BLaER1 treated with 17β-estradiol and CSF1 and Interleukin-3, amounts not matched to agents 10 nM and 100 nM (cell line): ENCODE measurements around the gene G3BP1.

Source experiments
- H3K27ac ChIP-seq, 11 experiments: shearing (Covaris generic); formaldehyde crosslinking; 2 replicates each; pipeline ENCODE4 v1.8.1; 2022
- H3K27me3 ChIP-seq, 11 experiments: shearing (Covaris generic); formaldehyde crosslinking; 2 replicates each; pipeline ENCODE4 v1.8.1; 2022
- H3K36me3 ChIP-seq, 11 experiments: shearing (Covaris generic); formaldehyde crosslinking; 2 replicates each; pipeline ENCODE4 v1.8.1; 2022
- H3K4me1 ChIP-seq, 10 experiments: shearing (Covaris generic); formaldehyde crosslinking; 2 replicates each; pipeline ENCODE4 v1.8.1; 2022
- H3K4me2 ChIP-seq, 11 experiments: shearing (Covaris generic); formaldehyde crosslinking; 2 replicates each; pipeline ENCODE4 v1.8.1; 2022
- H3K4me3 ChIP-seq, 10 experiments: shearing (Covaris generic); formaldehyde crosslinking; 2 replicates each; pipeline ENCODE4 v1.8.1; 2022
- H3K9ac ChIP-seq, 11 experiments: shearing (Covaris generic); formaldehyde crosslinking; 2 replicates each; pipeline ENCODE4 v1.8.1; 2022
- H3K9me3 ChIP-seq, 11 experiments: shearing (Covaris generic); formaldehyde crosslinking; replicated peaks in 1 of 11; 2 replicates each; pipeline ENCODE4 v1.8.1; 2022
- H4K20me1 ChIP-seq, 11 experiments: shearing (Covaris generic); formaldehyde crosslinking; 2 replicates each; pipeline ENCODE4 v1.8.1; 2022
- Cebpa-rat ChIP-seq, 11 experiments: shearing (Covaris generic); IDR thresholded peaks; 2 replicates each; pipeline ENCODE4 v1.8.1; 2022

Gene G3BP1

DNA sequence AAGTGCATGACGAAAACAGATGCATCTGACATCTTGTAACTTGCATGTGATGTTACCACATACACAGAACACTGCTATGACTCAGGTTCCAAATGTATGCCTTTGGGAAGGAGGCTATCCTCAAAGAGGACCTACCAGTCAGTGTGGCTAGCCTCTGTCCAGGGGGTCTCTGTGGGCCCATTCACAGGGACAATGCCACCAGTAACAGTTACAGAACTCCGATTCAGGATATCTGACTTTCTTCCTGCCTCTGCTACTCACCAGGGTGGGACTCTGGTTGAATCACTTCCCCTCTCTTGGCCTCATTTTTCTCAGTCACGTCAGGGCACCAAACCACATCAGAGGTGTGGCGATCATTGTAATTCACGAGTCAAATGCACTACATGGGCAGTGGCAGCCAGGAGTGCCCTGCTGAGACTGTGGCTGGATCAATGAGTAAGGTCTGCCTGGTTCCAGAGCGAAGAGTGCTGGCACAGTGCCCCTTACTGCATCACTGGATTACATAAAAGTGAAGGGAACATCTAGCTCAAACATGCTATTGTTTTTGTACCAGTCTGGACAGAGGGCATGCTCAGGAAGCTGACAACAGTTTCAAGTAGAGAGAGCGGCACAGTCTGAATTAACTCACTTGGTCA lies 26.6 kb upstream of the G3BP1 start:
- Histone ChIP-seq H3K4me2 (peak overlapping the region; percentile 58 to 90 (median 75)), H3K4me3 (no peak overlapping the region; a peak in 1 of 20 replicates), H3K9me3 (no peaks in the 10 kb centered on the region), H3K27ac (peak overlapping the region; percentile 1 to 60 (median 53); a peak in 21 of 22 replicates), H4K20me1 (peaks cover 0 to 72% (median 28%) of the 10 kb centered on the region in 11 experiments; a peak in 14 of 22 replicates), H3K27me3 (no peaks in the 10 kb centered on the region), H3K4me1 (peaks cover 26 to 76% (median 37%) of the 10 kb centered on the region in 10 experiments), H3K9ac (peak overlapping the region in 9 of 11 experiments; percentile 8 to 43 (median 29); a peak in 11 of 22 replicates), H3K36me3 (peaks cover 35 to 85% (median 59%) of the 10 kb centered on the region in 11 experiments; a peak in 21 of 22 replicates)
- TF ChIP-seq Cebpa-rat (IDR thresholded peaks at IDR 0.05), result no peak

DNA sequence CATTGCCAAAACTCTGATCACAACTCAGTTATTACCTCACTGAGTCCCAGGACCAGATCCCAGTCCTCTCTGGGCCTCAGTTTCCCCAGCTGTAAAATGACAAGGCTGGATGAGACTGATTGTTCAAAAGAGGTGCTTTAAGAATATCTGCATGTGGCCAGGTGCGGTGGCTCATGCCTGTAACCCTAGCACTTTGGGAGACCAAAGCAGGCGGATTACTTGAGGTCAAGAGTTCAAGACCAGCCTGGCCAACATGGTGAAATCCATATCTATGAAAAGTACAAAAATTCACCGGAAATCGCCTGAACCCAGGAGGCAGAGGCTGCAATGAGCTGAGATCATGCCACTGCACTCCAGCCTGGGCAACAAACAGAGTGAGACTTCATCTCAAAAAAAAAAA lies 21.6 kb upstream of the G3BP1 start:
- Histone ChIP-seq H4K20me1 (peaks cover 0 to 79% (median 30%) of the 10 kb centered on the region in 11 experiments; a peak in 14 of 22 replicates), H3K4me1 (peaks cover 17 to 100% (median 24%) of the 10 kb centered on the region in 10 experiments), H3K36me3 (peaks cover 40 to 94% (median 60%) of the 10 kb centered on the region in 11 experiments), H3K4me3 (no peak overlapping the region), H3K9me3 (no peaks in the 10 kb centered on the region), H3K27ac (peak overlapping the region in 3 of 11 experiments; percentile 40 to 84 (median 70); a peak in 6 of 22 replicates), H3K4me2 (peak overlapping the region in 2 of 11 experiments; percentile 66 to 90; a peak in 5 of 22 replicates), H3K9ac (peak overlapping the region in 3 of 11 experiments; percentile 28 to 77 (median 60); a peak in 5 of 22 replicates), H3K27me3 (no peaks in the 10 kb centered on the region)
- TF ChIP-seq Cebpa-rat (IDR thresholded peaks at IDR 0.05), result no peak

DNA sequence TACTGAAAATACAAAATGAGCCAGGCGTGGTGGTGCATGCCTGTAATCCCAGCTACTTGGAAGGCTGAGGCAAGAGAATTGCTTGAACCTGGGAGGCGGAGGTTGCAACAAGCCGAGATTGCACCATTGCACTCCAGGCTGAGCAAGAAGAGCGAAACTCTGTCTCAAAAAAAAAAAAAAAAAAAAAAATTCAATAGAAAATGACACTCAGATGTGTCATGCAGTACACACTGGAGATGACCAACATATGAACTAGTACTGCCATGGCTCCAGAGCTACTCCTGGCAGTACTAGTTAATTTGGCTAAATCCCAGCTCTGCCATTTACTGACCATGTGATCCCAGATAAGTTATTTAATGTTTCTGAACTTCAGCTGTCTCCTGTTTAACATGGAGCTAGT lies 20.7 kb upstream of the G3BP1 start:
- peaks cover 4 to 71% (median 26%) of the 10 kb centered on the region in 11 experiments; a peak in 14 of 22 replicates for H4K20me1 ChIP-seq
- no peak for TF ChIP-seq Cebpa-rat (IDR thresholded peaks at IDR 0.05)
- peaks cover 35 to 90% (median 54%) of the 10 kb centered on the region in 11 experiments for H3K36me3 ChIP-seq
- no peak overlapping the region; a peak in 1 of 22 replicates for H3K27ac ChIP-seq
- peak overlapping the region in 1 of 11 experiments; percentile 90; a peak in 2 of 22 replicates for H3K4me2 ChIP-seq
- peaks cover 11 to 100% (median 20%) of the 10 kb centered on the region in 10 experiments for H3K4me1 ChIP-seq
- H3K27me3 ChIP-seq, result no peaks in the 10 kb centered on the region
- H3K4me3 ChIP-seq, result no peak overlapping the region
- H3K9me3 ChIP-seq, result no peaks in the 10 kb centered on the region
- H3K9ac ChIP-seq, result no peak overlapping the region

DNA sequence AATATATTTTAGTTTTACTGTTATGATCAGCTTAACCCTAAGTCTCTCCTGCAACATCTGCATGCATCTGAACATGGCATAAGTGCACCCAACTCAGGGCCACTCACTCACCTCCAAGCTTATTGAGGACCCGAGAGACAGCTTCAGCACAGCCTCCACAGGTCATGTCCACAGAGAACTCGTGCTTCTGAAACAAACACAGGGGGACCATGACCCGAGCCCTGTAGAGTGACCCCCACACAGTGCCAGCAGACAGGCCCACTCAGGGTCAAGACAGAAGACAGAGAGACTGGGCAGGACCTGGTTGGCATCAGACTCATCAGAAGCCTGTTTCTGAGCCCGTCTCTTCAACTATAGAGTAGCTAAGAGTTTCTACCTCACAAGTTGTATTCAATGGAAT lies 20.2 kb upstream of the G3BP1 start:
- Histone ChIP-seq H3K4me2 (no peak overlapping the region), H4K20me1 (peaks cover 4 to 66% (median 21%) of the 10 kb centered on the region in 11 experiments; a peak in 13 of 22 replicates), H3K9me3 (no peaks in the 10 kb centered on the region), H3K9ac (no peak overlapping the region), H3K27ac (no peak overlapping the region), H3K36me3 (peaks cover 32 to 85% (median 51%) of the 10 kb centered on the region in 11 experiments), H3K4me3 (no peak overlapping the region), H3K27me3 (no peaks in the 10 kb centered on the region), H3K4me1 (peaks cover 11 to 100% (median 20%) of the 10 kb centered on the region in 10 experiments)
- no peak for TF ChIP-seq Cebpa-rat (IDR thresholded peaks at IDR 0.05)

DNA sequence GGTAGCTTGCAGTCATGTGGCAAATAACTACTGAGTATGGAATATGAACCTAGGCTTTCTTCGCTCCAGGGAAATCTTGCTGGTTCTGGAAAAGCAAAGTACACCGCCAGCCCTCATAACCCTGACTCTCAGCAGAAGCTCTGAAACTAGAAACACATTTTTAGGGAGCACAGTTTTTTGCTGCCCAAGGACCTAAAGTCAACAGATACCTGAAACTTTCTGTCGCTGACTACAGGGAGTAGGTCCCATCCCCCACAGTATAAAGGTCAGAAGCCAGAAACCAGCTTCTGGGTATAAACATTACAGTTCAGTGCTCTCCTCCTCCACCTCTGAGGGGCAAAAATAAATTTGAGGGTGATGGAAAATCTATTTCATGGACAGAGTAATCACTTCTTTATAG lies 16.4 kb upstream of the G3BP1 start:
- no peak for TF ChIP-seq Cebpa-rat (IDR thresholded peaks at IDR 0.05)
- Histone ChIP-seq H4K20me1 (peaks cover 6 to 38% (median 14%) of the 10 kb centered on the region in 11 experiments; a peak in 11 of 22 replicates), H3K4me2 (peak overlapping the region in 7 of 11 experiments; percentile 88 to 98 (median 95); a peak in 12 of 22 replicates), H3K27me3 (no peaks in the 10 kb centered on the region), H3K9ac (no peak overlapping the region), H3K4me3 (no peak overlapping the region), H3K4me1 (peaks cover 27 to 84% (median 33%) of the 10 kb centered on the region in 10 experiments), H3K9me3 (no peaks in the 10 kb centered on the region), H3K36me3 (peaks cover 24 to 51% (median 33%) of the 10 kb centered on the region in 11 experiments), H3K27ac (no peak overlapping the region)

DNA sequence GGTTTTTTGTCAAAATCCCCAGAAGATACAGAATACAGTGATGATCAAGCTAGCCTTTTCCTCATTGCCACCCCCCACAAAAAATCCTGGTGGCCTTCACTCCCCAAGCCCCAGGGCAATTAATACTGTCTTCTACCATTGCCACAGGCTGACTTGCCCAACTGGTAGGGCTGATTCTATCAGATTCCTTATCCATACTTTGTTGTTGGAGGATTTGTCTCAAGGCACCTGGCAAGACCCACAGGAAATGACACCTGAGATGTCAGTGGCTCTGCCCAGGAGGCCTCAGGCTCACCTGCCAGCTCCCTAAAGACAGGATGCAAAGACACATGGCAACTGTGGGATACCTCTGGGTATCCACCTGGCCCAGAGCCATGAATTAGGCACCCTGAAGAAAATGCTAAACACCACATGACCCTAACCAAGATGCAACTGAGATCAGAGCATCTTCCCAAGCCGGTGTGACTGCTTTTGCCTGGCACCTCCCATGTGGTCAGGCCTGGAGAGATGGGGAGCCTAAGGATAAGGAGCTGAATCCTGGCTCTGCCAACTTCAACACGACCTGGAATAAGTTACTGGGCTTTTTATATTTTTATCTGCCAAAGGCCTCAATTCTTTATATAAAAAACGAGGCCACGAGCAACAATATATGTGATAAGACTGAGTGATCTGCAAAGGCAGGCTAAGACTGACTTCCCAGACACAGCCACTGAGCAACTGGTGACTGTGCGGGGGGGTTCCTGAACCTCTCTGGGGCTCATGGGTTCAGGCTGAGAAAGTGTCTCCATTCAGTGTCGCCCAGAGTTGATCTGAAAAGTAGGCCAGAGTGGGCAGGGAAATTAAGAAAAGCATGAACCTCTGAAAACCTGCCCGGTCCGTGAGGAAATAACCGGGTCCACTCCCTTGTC lies 14.3 kb upstream of the G3BP1 start:
- no peak for TF ChIP-seq Cebpa-rat (IDR thresholded peaks at IDR 0.05)
- Histone ChIP-seq H3K4me2 (peak overlapping the region; percentile 81 to 98 (median 94)), H3K27ac (peak overlapping the region; percentile 57 to 83 (median 78)), H3K9me3 (no peaks in the 10 kb centered on the region), H3K4me3 (peak overlapping the region; percentile 75 to 92 (median 81)), H3K4me1 (peaks cover 27 to 63% (median 33%) of the 10 kb centered on the region in 10 experiments), H4K20me1 (peaks cover 0 to 25% (median 13%) of the 10 kb centered on the region in 11 experiments; a peak in 9 of 22 replicates), H3K27me3 (no peaks in the 10 kb centered on the region), H3K36me3 (peaks cover 12 to 30% (median 16%) of the 10 kb centered on the region in 11 experiments; a peak in 20 of 22 replicates), H3K9ac (peak overlapping the region; percentile 80 to 91 (median 87))

DNA sequence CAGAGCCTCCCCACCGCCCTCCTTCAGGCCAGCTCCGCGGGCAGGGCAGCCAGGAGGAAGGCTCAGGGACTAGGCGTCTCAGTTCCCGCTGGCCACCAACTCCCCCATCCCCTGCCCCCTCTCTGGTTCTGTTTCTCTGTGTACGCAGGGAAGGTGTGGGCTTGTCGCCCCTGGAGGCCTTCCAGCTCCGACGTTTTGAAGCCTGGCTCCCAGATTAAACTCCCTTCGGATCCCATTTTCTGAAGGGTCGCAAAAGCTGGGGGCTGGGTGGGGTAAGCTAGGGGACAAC lies 13.7 kb upstream of the G3BP1 start:
- Histone ChIP-seq H4K20me1 (peaks cover 0 to 25% (median 11%) of the 10 kb centered on the region in 11 experiments; a peak in 9 of 22 replicates), H3K4me3 (peak overlapping the region; percentile 75 to 92 (median 81)), H3K4me1 (peaks cover 27 to 57% (median 33%) of the 10 kb centered on the region in 10 experiments), H3K9ac (peak overlapping the region; percentile 80 to 91 (median 87)), H3K27me3 (no peaks in the 10 kb centered on the region), H3K36me3 (peaks cover 6 to 24% (median 10%) of the 10 kb centered on the region in 11 experiments; a peak in 20 of 22 replicates), H3K4me2 (peak overlapping the region; percentile 81 to 98 (median 94)), H3K27ac (peak overlapping the region; percentile 57 to 83 (median 78)), H3K9me3 (no peaks in the 10 kb centered on the region)
- no peak for TF ChIP-seq Cebpa-rat (IDR thresholded peaks at IDR 0.05)

DNA sequence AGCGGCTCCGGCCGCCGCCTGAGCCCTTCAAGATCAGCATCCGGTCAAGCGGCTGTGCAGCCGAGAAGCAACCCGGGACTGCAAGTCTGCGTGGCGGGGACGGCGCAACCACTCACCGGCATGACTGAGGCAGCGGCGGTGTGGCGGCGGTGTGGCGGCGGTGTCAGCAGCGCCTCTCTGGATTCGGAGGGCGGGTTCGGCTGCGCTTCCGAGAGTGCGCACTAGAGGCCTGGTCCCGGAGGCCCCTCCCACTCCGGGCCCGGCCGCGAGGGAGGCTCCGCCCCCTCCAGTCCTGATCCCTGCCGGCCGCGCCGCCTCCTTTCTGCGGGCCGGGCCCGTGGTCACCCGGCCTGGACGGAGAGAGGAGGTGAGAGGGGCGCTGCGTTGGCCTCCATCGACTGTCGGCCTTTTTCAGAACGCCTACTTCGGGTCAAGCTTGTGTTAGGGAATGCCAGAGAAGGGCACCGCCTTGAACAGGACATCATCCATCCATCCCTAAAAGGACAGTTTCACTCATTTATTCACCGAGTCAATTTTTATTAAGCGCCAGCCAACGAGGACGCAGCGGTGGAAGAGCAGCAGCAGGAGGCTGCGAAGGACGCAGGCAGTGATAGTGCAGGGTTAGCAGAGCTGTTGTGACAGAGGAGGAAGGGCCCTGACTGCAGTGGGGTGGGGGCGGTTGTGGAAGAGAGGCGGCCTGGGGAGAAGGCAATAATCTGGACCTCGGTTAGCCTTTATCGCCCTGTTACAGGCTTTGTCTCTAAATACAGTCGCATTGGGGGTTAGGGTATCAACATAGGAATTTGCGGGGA lies 13.1 kb upstream of the G3BP1 start, which contains the start of gene ATOX1:
Gene ATOX1 (minus strand): TSS at position 202 of the 812 bp plus-strand sequence. CDS start 80 bp downstream, at position 122.
- Histone ChIP-seq H4K20me1 (peaks cover 0 to 25% (median 10%) of the 10 kb centered on the region in 11 experiments; a peak in 9 of 22 replicates), H3K4me1 (peaks cover 27 to 51% (median 33%) of the 10 kb centered on the region in 10 experiments), H3K4me3 (peak within 1 kb of the TSS; percentile 75 to 92 (median 81)), H3K27me3 (no peaks in the 10 kb centered on the region), H3K9ac (peak within 1 kb of the TSS; percentile 80 to 91 (median 87)), H3K4me2 (peak within 1 kb of the TSS; percentile 81 to 98 (median 94)), H3K27ac (peak within 1 kb of the TSS; percentile 57 to 83 (median 78)), H3K36me3 (peaks cover under 1 to 18% (median 5%) of the 10 kb centered on the region in 11 experiments; a peak in 15 of 22 replicates), H3K9me3 (no peaks in the 10 kb centered on the region)
- no peak for TF ChIP-seq Cebpa-rat (IDR thresholded peaks at IDR 0.05)
